Sigmoid colon (tissue), 7 donors: ENCODE data around the gene PLEKHD1. TPM values are rescaled to one million over a fixed set of nuclear protein-coding genes. Genes with fewer than 3 reads are reported as not detected.

Experiments
- DNase-seq: peaks from one replicate; pipeline ENCODE4 v3.0.0-alpha.2; 2019
- H3K27ac ChIP-seq, 4 donors: fragments of 200-600 bp; sonication (generic); one replicate each; pipeline ENCODE4 v1.5.1; 2016 to 2019; ENCODE audit warnings: mild to moderate bottlenecking in 1 of 4
- H3K27me3 ChIP-seq, 3 donors: fragments of 200-600 bp; sonication (generic); one replicate each; pipeline ENCODE4 v1.5.1; 2019; ENCODE audit warnings: mild to moderate bottlenecking in 1 of 3
- H3K36me3 ChIP-seq, 4 donors: fragments of 200-600 bp; sonication (generic); one replicate each; pipeline ENCODE4 v1.5.1; 2016 to 2019
- H3K4me1 ChIP-seq, 4 donors: fragments of 200-600 bp; sonication (generic); one replicate each; pipeline ENCODE4 v1.5.1; 2017 to 2019
- H3K4me3 ChIP-seq, 4 donors: fragments of 200-600 bp; sonication (generic); one replicate each; pipeline ENCODE4 v1.5.1; 2017 to 2019; ENCODE audit warnings: mild to moderate bottlenecking in 2 of 4, moderate library complexity in 1 of 4
- H3K9me3 ChIP-seq, 4 donors: fragments of 200-600 bp in 3 of 4; sonication (generic) in 3 of 4; one replicate each; pipeline versions ENCODE4 v1.5.1 to v1.6.1; 2013 to 2019
- EP300 ChIP-seq, 4 donors: sonication (generic); formaldehyde crosslinking; IDR thresholded peaks; one replicate each; pipeline ENCODE4 v1.6.1; 2017; ENCODE audit warnings: antibody characterized with exemption in 4 of 4
- POLR2A ChIP-seq, 2 donors: fragments of 450-650 bp; IDR thresholded peaks; one replicate each; pipeline ENCODE4 v1.6.1; 2016; ENCODE audit warnings: antibody characterized with exemption in 2 of 2, mild to moderate bottlenecking in 2 of 2, moderate library complexity in 2 of 2
- POLR2AphosphoS5 ChIP-seq, 4 donors: sonication (generic); formaldehyde crosslinking; IDR thresholded peaks; one replicate each; pipeline ENCODE4 v1.6.1; 2017; ENCODE audit warnings: antibody characterized with exemption in 4 of 4
- WGBS, 2 donors: extraction: QIAGEN DNeasy Blood & Tissue Kit; methylation state at CpG; one replicate each; pipeline ENCODE4 v1.1.7; 2013; 5-methylcytosine and 5-hydroxymethylcytosine counted together
- intact Hi-C: fragments of 100-400 bp; cut with DNase I; formaldehyde crosslinking; loops from one replicate; pipeline ENCODE4 v1.15.1; 2023
- polyA plus RNA-seq, 3 donors: library from polyadenylated mRNA; stranded (reverse); fragments of 200-250 nt; gene quantifications; one replicate each; pipeline ENCODE4 v1.2.3, GENCODE V29; 2013
- total RNA-seq, 4 donors: library from RNA; depleted of rRNA; stranded (reverse); fragments of >200 nt; gene quantifications; one replicate each; pipeline ENCODE4 v1.1.0, GENCODE V29; 2016
- TF ChIP-seq, protein P1 (sequence below), 4 experiments: fragments of 450-650 bp in 3 of 4; fragments of 200-600 bp in 1 of 4; IDR thresholded peaks; one replicate each; pipeline ENCODE4 v1.5.1; 2016 to 2019; ENCODE audit warnings: antibody characterized with exemption in 4 of 4, mild to moderate bottlenecking in 3 of 4, moderate library complexity in 2 of 4
- donor health status: healthy with polysubstance abuse.
- donor health status: Bipolar disorder and iron deficiency.
- donor health status: healthy.

The PLEKHD1 gene
- total and polyA plus RNA-seq, 7 donors = under 0.01 to 0.55 (median 0.06) TPM; not detected in 2

DNA sequence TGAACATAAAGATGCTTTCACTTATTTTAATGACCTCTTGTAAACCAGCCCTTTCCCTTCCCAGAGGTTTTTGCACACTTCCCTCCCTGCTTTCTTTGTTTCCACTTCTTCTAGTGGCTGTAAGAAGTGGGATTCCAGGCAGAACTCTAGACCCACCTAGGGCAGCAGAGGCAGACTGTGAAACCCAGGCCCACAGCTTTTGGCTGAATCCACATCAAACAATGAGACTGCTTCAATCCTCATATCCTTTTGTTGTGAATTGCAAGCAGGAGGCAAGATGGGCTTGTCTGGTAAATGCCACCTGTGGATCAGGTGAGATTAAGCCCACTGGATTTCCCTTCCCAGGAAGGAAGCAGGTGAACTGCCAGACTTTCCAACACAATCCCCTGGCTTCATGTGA lies 77.4 kb downstream of the PLEKHD1 start:
- intact Hi-C loops = no loop called here
- peaks cover 3 to 68% (median 9%) of the 10 kb centered on the region in 3 donors for H3K27me3 ChIP-seq
- no peak overlapping the region for H3K27ac ChIP-seq
- no peak for DNase-seq
- no peak overlapping the region for H3K4me3 ChIP-seq
- no peaks in the 10 kb centered on the region for H3K4me1 ChIP-seq
- H3K36me3 ChIP-seq = no peaks in the 10 kb centered on the region
- H3K9me3 ChIP-seq = no peaks in the 10 kb centered on the region
- TF ChIP-seq POLR2A (IDR thresholded peaks at IDR 0.05) (no peak), EP300 (IDR thresholded peaks at IDR 0.05) (no peak), POLR2AphosphoS5 (IDR thresholded peaks at IDR 0.05) (no peak)
- TF ChIP-seq, protein P1, sequence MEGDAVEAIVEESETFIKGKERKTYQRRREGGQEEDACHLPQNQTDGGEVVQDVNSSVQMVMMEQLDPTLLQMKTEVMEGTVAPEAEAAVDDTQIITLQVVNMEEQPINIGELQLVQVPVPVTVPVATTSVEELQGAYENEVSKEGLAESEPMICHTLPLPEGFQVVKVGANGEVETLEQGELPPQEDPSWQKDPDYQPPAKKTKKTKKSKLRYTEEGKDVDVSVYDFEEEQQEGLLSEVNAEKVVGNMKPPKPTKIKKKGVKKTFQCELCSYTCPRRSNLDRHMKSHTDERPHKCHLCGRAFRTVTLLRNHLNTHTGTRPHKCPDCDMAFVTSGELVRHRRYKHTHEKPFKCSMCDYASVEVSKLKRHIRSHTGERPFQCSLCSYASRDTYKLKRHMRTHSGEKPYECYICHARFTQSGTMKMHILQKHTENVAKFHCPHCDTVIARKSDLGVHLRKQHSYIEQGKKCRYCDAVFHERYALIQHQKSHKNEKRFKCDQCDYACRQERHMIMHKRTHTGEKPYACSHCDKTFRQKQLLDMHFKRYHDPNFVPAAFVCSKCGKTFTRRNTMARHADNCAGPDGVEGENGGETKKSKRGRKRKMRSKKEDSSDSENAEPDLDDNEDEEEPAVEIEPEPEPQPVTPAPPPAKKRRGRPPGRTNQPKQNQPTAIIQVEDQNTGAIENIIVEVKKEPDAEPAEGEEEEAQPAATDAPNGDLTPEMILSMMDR (IDR thresholded peaks at IDR 0.05) = no peak

DNA sequence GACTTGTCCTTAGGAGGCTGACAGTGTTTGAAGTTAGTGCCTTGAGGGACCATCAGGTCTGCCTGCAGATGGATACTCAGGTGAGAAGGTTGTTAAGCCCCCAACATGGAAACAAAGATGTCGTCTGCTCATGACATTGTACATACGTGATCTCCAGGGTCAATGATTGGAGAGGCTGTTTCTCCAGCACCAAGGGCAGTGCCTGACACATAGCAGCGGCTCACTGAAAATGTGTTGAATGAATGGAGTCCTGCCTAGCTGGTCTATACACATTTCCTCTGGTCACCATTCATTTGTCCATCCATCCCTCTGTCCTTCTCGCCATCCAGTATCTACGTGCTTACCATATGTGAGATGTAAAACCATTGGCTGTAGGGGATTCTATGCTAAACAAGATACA lies 83.0 kb downstream of the PLEKHD1 start:
- TF ChIP-seq POLR2AphosphoS5 (IDR thresholded peaks at IDR 0.05) (no peak), POLR2A (IDR thresholded peaks at IDR 0.05) (no peak), EP300 (IDR thresholded peaks at IDR 0.05) (no peak)
- TF ChIP-seq, protein P1 (IDR thresholded peaks at IDR 0.05) = no peak
- intact Hi-C loops = no loop called here

DNA sequence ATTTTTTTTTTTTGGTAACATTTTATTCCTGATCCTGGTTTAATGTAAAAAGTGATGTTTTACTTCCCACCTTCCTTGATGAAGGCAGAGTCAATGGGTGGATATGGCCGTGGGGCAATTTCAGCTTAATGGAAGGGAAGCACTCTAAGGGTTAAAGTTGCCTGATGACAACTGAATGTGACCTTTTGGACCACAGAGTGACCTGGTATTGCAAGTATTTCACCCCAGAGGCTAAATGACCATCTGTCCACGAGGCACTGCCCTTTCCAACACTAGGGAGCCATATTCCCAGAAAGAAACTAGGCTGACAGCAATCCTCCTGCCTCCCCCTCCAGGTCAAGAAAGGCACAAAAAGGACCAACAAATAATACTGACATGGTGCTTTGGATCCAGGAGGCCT lies 85.3 kb downstream of the PLEKHD1 start:
- TF ChIP-seq, protein P1 (IDR thresholded peaks at IDR 0.05) = no peak
- TF ChIP-seq POLR2AphosphoS5 (IDR thresholded peaks at IDR 0.05) (no peak), EP300 (IDR thresholded peaks at IDR 0.05) (no peak), POLR2A (IDR thresholded peaks at IDR 0.05) (no peak)
- no peak for DNase-seq
- Histone ChIP-seq H3K36me3 (no peaks in the 10 kb centered on the region), H3K4me3 (no peak overlapping the region), H3K27ac (no peak overlapping the region), H3K27me3 (peaks cover 37 to 98% (median 76%) of the 10 kb centered on the region in 3 donors), H3K9me3 (no peaks in the 10 kb centered on the region), H3K4me1 (peaks cover 0 to 38% (median 35%) of the 10 kb centered on the region in 4 donors)
- intact Hi-C loops = loop anchor here (5.0 kb wide), 1 partner anchor 328 kb away; no protein-coding TSS in a partner anchor
- WGBS, 2 donors = 43 to 62% methylated on average over 2 of the region's 2 CpGs

More for the DNA sequence above, 83.0 kb downstream of the PLEKHD1 start:
- no peaks in the 10 kb centered on the region for H3K36me3 ChIP-seq
- peaks cover 0 to 15% (median 13%) of the 10 kb centered on the region in 4 donors for H3K4me1 ChIP-seq
- H3K9me3 ChIP-seq = no peaks in the 10 kb centered on the region
- DNase-seq = no peak
- 84 to 87% methylated on average over 5 of the region's 5 CpGs for WGBS, 2 donors
- H3K27me3 ChIP-seq = peaks cover 21 to 93% (median 55%) of the 10 kb centered on the region in 3 donors
- no peak overlapping the region for H3K27ac ChIP-seq
- no peak overlapping the region for H3K4me3 ChIP-seq

DNA sequence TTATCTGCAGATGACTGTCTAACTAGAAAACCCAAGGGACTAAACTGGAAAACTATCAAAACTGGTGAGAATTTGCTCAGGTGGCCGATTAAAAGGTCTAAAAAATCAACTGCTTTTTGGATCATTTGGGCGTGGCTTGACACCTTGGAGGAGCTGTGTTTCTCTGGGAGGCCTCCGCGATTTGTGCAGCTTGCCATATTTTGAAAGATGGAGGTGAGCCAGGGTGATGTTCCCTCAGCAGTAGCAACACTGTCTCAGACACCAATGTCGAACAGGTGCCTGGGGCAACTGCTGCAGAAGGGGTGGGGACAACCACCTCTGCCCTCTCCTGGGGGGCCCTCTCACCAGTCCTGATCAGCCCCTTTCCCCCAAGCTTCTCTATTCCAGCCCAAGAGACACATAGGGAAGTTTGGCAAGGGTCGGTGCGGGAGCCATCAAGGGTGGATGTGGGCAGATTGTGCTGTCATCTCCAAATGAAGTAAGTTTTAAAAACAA lies 86.4 kb downstream of the PLEKHD1 start:
- Histone ChIP-seq H3K9me3 (no peaks in the 10 kb centered on the region), H3K4me1 (peaks cover 0 to 38% (median 36%) of the 10 kb centered on the region in 4 donors), H3K4me3 (no peak overlapping the region), H3K27ac (no peak overlapping the region), H3K36me3 (no peaks in the 10 kb centered on the region), H3K27me3 (peaks cover 37 to 99% (median 79%) of the 10 kb centered on the region in 3 donors)
- intact Hi-C loops = loop anchor here (5.0 kb wide), 1 partner anchor 329 kb away; no protein-coding TSS in a partner anchor
- WGBS, 2 donors = 77 to 86% methylated on average over 7 of the region's 7 CpGs
- TF ChIP-seq POLR2AphosphoS5 (IDR thresholded peaks at IDR 0.05) = no peak
- TF ChIP-seq, protein P1 (IDR thresholded peaks at IDR 0.05) = no peak
- no peak for TF ChIP-seq EP300 (IDR thresholded peaks at IDR 0.05)
- no peak for TF ChIP-seq POLR2A (IDR thresholded peaks at IDR 0.05)
- DNase-seq = no peak
